HG03196 (cell line): Measurements from ENCODE around the gene TDG.

Experiments
- ATAC-seq: cut with Tn5 transposase; IDR thresholded peaks from one replicate; pipeline ENCODE4 v1.9.1; 2021; ENCODE audit not compliant: unreplicated experiment

Gene TDG

DNA sequence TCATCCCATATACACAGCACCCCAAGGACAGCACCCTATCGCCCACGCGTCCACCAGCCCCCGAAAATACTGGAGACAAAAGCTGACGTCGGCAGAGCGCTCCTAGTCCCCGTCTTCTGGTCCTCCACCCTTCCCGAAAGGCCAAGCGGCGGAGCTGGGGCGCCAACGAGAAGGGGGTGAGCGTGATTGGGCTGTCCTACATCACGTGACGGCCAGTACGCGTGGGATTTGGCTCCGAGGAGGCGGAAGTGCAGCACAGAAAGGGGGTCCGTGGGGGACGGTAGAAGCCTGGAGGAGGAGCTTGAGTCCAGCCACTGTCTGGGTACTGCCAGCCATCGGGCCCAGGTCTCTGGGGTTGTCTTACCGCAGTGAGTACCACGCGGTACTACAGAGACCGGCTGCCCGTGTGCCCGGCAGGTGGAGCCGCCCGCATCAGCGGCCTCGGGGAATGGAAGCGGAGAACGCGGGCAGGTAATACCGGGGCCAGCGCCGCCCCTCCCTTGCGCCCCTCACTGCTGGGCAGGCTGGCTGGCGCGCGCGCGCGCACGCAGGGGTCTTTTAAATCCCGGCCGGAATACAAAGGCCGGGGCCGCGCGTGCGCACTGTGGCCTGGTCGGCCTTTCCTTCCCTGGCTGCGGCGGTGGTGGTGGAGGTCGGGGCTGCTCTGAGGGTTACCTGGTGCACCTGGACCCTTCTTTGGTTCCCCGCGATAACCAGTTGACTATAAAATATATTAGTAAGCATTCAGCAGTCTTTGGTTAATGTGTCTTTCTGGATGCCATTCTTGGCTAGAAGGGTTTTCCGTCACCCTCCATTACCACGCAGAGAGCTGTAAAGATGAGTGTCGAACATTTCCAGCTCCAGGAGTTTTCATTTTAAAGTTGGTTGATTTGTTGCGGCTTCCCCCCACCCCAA is at the start of gene TDG:
TSS of gene TDG (plus strand) at position 283 of the 915 bp plus-strand sequence. CDS start at position 449, 166 bp downstream.
- peak; percentile 93 for ATAC-seq

DNA sequence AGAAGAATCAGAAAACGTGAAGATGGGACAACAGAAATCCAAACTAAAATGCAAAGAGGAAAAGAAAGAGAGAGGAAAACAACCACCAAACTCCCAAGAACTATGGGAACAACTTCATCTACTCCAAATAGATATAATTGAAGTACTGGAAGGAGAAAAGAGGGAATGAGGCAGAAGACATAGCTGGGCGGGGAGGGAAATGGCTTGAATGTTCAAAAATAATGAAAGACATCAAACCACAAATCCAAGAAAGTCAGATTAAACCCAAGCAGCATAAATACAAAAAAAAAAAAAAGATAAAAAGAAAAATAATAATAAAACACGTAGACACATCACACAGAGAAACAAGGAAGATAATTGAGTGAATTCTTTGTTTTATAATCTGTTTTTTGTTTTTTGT is 47.8 kb upstream of the TDG start:
- ATAC-seq: no peak

DNA sequence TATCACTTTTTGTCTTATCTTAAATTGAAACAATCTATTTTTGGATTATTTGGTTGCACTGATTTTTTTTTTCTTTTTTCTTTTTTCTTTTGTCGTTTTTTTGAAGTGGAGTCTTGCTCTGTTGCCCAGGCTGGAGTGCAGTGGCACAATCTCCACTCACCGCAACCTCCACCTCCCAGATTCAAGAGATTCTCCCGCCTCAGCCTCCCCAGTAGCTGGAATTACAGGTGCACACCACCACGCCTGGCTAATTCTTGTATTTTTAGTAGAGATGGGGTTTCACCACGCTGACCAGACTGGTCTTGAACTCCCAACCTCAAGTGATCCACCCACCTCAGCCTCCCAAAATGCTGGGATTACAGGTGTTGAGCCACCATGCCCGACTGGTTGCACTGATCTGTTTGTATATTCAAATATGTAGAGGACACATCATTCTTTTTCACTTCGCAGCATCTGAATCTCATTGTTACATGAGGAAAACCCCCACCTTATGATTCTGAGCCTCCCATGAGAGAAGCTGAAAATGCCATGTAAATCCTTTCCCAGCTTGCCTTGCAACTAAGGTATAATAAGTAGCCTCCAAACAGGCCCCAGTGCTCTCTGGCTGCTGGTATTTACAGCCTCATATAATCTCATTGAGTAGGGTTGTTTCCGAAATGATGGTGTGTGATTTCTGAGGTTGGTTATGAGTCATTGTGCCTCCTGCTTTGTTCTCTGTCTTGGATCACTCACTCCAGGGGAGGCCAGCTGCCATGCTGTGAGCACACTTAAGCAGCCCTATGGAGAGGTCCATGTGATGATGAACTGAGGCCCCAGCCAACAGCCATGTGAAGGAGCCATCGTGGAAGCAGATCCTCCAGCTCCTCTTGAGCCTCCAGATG is 40.7 kb upstream of the TDG start:
- peak; percentile 39 for ATAC-seq

DNA sequence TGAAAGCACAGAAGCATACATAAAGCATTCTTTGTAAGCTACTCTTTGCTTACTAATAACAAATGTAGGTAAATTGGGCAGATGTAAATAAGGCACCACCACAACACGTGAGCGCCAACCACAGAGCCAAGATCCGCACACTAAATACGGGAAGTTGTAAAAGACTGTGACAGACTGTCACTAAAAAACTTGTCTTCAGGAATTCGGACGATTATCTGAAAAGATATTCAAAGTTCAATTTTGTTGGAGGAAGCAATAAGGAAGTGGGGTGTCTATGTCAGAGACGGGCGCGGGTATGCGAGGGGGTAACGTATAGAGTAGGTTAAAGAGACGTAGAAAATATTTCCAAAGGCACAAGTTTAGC is 37.0 kb upstream of the TDG start:
- ATAC-seq: peak; percentile 20

DNA sequence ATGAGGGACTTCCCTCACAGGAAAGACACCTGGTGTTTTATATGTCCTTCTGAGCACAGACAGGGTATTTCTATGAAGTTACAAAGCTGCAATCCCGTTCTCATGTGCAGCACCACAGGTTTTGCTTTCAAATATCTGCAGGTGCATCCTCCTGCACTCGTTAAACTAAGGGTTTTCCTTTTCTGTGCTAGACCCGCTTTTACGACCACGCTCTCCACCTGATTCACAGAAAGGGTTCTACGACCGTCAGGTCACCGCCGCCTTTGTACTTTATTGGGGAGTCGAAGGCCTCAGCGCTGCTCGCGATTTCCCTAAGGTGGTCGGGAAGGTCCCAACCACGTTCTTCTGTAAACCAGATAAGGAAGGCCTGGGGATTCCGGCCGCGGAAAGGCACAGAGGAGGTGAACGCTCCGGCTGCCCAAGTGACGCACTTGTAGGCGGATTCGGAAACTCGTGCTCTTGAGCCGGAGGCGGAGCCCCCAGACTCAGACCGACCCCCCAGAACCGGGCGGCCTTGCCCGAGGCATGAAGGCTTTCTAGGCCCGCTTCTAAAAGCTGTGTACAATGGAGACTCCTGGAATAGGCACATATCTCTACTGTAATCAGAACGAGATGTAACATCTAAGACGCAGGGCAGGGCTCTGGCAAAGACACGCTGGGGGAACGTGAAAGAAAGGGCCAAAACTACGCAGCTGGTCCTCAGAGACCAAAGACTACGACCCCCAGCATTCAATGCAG is 36.5 kb upstream of the TDG start:
- peak; percentile 18 for ATAC-seq

DNA sequence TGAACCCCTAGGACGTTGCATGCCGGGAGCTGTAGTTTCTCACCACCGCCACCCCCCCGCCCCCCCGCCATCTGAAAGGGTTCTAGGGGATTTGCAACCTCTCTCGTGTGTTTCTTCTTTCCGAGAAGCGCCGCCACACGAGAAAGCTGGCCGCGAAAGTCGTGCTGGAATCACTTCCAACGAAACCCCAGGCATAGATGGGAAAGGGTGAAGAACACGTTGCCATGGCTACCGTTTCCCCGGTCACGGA is 36.0 kb upstream of the TDG start:
- no peak for ATAC-seq

DNA sequence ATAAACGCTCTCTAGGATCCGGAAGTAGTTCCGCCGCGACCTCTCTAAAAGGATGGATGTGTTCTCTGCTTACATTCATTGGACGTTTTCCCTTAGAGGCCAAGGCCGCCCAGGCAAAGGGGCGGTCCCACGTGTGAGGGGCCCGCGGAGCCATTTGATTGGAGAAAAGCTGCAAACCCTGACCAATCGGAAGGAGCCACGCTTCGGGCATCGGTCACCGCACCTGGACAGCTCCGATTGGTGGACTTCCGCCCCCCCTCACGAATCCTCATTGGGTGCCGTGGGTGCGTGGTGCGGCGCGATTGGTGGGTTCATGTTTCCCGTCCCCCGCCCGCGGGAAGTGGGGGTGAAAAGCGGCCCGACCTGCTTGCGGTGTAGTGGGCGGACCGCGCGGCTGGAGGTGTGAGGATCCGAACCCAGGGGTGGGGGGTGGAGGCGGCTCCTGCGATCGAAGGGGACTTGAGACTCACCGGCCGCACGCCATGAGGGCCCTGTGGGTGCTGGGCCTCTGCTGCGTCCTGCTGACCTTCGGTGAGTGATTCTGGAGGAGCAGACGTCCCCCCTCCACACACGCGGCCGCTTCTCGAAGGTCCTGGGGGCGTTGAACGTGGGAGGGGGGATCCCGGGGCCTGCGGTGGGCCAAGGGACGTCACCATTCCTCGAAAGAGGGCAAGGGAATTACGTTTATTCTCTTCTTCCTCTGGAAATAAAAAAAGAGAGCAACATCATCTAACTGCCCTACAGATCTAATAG is 35.5 kb upstream of the TDG start, which contains the start of gene HSP90B1:
TSS of gene HSP90B1 (plus strand) at position 377 of the 753 bp plus-strand sequence. CDS start at position 483, 106 bp downstream.
- peak; percentile 64 for ATAC-seq

DNA sequence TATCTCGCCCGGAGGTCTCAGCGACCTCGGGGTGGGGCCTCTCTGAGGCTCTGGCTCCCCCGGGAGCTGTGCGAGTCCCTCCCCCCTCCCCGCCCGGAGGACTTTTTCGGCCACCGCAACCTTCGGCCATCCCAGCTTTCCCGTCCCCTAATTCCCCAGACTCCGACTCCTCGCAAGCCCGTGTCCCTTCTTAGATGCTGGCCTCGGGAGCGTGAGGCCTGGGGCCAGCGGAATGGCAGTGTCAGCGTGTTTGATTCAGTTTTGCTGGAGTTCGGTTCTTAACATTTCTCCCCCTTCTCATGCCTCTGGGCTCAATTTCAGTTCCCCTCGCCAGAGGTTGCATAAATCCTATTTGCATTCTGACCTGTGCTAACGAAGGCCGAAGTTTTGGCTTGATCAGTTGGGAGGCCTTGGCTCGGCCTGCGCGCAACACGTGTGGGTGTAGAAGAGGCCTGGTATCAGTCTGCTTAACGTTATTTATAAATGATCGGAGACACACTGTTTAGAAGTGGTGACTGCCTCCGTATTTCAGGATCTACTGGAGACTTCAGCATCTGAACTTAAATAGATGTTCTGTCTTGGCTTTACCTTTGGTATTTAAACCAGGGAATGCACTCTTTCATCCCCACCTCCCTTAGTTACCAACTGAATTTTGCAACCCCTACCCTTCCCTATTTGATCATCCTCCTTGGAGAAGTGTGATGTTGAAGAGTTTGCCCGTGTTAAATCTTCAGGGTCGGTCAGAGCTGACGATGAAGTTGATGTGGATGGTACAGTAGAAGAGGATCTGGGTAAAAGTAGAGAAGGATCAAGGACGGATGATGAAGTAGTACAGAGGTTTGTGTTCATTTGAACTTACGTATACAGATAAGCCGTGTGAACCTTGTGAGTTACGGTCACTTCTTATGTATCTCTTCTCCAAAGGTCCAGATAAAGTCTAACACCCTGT is 34.6 kb upstream of the TDG start:
- no peak for ATAC-seq

DNA sequence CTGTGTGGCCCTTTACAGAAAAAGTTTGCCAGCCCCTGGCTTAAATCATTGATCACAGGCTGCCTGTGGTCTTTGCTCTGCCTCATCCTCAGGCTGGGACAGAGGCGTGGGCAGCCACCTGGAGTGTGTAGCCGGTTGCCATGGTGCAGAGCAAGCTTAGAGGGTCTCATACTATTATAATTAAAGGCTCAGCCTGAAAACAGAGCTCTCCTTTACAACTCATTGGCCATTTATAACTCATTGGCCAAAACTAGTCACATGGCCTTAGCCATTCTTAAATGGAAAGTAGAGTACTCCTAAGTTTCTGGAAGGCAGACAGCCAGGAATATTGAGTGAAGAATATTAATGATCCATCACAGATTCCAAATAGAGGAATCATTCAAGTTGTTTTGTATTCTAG is 32.4 kb upstream of the TDG start:
- no peak for ATAC-seq

DNA sequence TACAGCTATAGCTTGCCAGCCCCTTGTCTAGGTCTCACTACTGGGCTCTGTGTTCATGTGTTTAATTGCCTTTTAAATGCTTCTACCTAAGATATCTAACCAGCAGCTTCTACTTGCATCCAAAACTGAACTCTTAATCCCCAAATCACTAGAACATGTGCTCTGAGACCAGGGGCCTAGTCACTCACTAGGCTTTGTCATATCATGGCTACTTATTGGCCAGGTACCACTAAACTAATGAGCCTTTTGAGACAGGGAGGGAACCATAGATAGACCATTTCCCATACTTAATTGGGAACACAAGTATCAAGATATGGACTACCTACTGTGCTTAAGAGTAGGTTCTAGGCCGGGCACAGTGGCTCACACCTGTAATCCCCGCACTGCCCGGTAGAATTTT is 29.0 kb upstream of the TDG start:
- ATAC-seq: no peak

DNA sequence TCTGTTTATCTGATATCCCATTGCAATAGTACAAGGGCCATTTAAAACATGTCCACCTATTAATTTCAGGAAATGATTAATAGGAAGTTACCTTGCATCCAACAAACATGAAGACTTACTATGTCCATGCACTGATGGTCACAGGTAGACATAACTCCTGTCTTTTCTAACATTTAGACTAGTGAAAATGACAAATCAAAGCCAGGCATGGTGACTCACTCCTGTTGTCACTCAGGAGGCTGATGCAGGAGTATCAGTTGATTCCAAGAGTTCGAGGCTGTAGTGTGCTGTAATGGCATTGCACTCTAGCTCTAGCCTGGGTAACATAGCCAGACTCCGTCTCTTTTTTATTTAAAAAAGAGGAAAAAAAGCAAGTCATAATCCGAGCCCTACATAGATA is 20.7 kb upstream of the TDG start:
- no peak for ATAC-seq

DNA sequence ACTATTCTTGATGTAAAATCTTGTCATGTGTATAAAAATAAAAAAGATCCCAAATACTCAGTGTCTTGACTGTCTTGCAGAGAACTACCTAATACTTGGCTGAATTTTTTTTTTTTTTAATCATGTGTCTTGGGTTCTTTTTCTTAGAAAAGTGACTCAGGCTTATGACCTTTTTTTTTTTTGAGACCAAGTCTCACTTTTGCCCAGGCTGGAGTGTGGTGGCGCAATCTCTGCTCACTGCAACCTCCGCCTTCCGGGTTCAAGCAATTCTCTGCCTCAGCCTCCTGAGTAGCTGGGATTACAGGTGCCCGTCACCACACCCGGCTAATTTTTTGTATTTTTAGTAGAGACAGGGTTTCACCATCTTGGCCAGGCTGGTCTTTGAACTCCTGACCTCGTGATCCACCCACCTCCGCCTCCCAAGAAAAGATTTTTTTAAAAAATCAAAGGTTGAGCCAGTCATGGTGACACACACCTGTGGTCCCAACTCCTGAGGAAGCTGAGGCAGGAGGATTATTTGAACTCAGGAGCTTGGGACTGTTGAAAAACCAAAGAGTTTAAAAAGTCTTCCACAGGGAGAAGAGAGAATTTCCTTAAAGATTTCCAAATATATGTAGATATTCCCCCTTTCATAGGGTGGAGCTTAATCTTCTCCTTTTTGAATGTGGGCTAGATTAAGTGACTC is 17.7 kb upstream of the TDG start:
- ATAC-seq: no peak

DNA sequence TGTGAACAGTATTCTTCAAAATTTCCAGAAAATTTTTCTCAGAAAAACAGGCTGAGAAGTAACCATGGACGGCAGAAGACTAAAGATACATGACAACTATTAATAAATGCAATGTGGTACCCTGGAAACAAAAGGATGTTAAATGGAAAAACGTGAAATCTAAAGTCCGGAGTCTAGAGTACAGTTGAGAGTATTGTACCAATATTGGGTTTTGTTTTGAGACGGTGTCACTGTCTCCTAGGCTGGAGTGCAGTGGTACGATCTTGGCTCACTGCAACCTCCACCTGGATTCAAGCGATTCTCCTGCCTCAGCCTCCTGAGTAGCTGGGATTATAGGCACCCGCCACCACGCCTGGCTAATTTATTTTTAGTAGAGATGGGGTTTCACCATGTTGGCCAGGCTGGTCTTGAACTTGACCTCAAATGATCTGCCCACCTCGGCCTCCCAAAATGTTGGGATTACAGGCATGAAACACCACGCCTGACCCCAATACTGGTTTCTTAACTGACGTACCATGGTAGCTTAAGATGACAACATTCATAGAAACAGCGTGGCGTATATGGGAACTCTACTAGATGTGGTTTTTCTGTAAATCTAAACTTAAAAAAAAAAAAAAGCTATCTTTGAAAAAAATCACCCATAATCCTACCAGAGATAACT is 16.8 kb upstream of the TDG start:
- ATAC-seq: no peak

DNA sequence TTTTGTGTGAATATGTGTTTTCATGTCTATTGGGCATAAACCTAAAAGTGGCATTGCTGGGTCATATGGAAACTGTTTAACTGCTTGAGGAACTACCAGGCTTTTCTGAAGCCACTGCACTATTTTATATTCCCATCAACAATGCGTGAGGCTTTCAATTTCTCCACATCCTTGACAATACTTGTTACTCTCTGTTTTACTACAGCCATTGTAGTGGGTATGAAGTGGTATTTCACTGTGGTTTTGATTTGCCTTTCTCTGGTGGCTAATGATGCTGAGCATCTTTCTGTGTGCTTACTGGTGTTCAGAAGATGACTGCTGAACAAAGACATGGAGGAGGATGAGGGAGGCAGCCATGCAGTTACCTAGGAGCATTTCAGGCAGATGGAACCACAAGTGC is 13.2 kb upstream of the TDG start:
- no peak for ATAC-seq

DNA sequence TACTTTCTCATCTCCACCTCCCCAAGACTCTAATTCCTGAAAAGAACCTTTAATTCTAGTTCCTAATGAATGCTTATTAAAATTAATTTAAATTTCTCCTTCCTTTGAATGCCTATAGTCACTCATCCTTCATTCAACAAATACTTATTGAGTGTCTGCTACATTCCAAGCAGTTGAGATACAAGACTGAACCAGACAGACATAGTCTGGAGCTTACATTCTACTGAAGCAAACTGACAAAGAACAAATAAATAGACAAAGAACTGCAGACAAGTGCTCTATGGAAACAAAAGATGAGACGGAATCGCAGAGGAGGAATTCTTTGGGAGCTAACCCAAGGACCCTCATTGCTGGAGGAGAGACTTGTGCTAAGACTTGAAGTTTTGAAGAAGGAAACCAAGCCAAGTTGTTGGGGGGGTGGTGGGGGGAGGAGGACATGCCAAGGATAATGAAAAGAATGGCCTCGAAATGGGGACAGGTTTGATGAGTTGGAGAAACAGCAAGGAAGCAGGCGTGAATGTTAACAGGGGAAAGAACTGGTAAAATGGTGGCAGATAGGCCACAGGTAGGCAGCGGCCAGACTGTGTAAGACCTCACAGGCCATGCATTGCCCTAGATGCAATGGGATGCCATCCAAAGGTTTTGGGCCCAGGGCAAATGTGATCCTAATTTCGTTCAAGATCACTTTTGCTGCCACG is 9.7 kb upstream of the TDG start:
- ATAC-seq: no peak

DNA sequence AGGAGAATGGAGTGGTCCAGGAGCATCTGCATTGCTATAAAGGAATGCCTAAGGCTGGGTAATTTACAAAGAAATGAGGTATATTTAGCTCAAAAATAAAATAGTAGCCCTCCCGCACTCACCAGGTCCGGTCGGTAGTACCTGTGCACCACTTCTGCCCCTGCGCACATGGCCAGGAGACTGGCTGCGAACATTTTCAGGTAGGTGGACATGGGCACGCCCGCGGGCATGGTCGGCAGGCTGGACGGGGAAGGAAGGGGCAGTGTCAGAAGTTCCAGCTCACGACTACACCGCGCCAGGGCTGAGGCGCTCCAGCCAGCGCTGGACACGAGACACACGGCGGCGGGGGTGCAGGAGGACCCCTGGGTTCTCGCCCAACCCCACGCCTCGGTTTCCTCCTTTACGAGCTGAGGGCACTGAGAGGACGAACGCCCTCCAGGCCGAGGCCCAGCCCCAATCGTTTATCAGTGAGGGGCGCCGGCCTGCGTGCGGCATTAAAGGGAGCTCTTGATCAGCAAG is 9.1 kb upstream of the TDG start:
- ATAC-seq: peak; percentile 33

DNA sequence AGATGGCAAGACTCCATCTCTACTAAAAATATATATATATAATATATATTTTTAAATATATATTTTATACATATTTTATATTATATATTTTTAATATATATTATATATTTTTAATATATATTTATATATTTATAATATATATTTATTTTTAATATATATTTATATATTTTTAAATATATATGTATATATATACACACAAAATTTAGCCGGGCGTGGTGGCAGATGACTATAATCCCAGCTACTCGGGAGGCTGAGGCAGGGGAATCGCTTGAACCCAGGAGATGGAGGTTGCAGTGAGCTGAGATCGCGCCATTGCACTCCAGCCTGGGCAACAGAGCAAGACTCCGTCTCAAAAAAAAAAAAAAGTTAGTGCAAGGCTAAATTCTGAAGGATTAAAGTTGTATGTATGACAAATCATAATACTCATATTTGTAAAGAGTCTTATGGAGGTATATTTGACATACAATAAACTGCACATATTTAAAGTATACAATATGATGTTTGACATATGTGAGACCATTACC is 7.7 kb upstream of the TDG start:
- no peak for ATAC-seq
